Left lung (tissue), 10 donors: ENCODE measurements around the gene BHLHE23. TPM values are rescaled to one million over a fixed set of nuclear protein-coding genes. Genes with fewer than 3 reads are reported as not detected.

Source experiments
- ATAC-seq: fragments of 200-7000 bp; cut with Tn5 transposase; one replicate; pipeline ENCODE4 v1.9.1; 2020; ENCODE audit warnings: moderate library complexity
- DNase-seq, 4 donors: peaks; one replicate each; pipeline ENCODE4 v3.0.0-alpha.2; 2013 to 2020
- H3K27ac ChIP-seq, 2 donors: fragments of 200-600 bp; sonication (generic) in 1 of 2; one replicate each; pipeline versions ENCODE4 v1.5.0 to v1.8.0; 2020 to 2021
- H3K27me3 ChIP-seq, 2 donors: fragments of 200-600 bp; sonication (generic) in 1 of 2; one replicate each; pipeline versions ENCODE4 v1.5.0 to v1.8.0; 2020 to 2021
- H3K36me3 ChIP-seq, 2 donors: fragments of 200-600 bp; sonication (generic) in 1 of 2; one replicate each; pipeline versions ENCODE4 v1.5.0 to v1.8.0; 2020 to 2021
- H3K4me1 ChIP-seq, 2 donors: fragments of 200-600 bp; one replicate each; pipeline ENCODE4 v1.8.0; 2021
- H3K4me3 ChIP-seq, 2 donors: fragments of 200-600 bp; sonication (generic) in 1 of 2; one replicate each; pipeline versions ENCODE4 v1.5.0 to v1.8.0; 2020 to 2021; ENCODE audit warnings: mild to moderate bottlenecking in 1 of 2
- H3K9me3 ChIP-seq, 2 donors: fragments of 200-600 bp; sonication (generic) in 1 of 2; one replicate each; pipeline versions ENCODE4 v1.5.0 to v1.8.0; 2020 to 2021
- intact Hi-C, 2 donors: fragments of 100-400 bp; cut with DNase I; formaldehyde crosslinking; loops; one replicate each; pipeline versions ENCODE4 v1.11.2 to v1.14.2; 2022
- polyA plus RNA-seq, 6 donors: library from polyadenylated mRNA; unstranded; fragments of 120-200 nt; gene quantifications; one replicate each; pipeline ENCODE4 v1.2.1, GENCODE V29; 2013; ENCODE audit not compliant: insufficient read length in 6 of 6
- total RNA-seq, 2 donors: library from RNA; stranded (reverse); fragmentation: NEBNext Ultra II Directional; extraction: Animal tissue kit (Norgen Biotek cat#: 25700); gene quantifications; one replicate each; pipeline ENCODE4 v1.2.1, GENCODE V29; 2021
- TF ChIP-seq, protein P1 (sequence below), 2 donors: fragments of 200-600 bp; sonication (generic) in 1 of 2; IDR thresholded peaks; one replicate each; pipeline versions ENCODE4 v1.5.0 to v1.8.0; 2021; ENCODE audit warnings: antibody characterized with exemption in 2 of 2
- donor health status: DM: no; HTN: yes; CAD: no.
- donor health status: DM: no; HTN: no; CAD: no.

The BHLHE23 gene
- total and polyA plus RNA-seq, 8 donors: not detected

GRCh38 chr20:63050406-63050805 lies 43.6 kb upstream of the BHLHE23 start:
- H3K4me1 ChIP-seq: no peaks in the 10 kb centered on the region
- intact Hi-C loops: loop anchor here (10.0 kb wide), 2 partner anchors 64 to 134 kb away; no protein-coding TSS in a partner anchor

DNA sequence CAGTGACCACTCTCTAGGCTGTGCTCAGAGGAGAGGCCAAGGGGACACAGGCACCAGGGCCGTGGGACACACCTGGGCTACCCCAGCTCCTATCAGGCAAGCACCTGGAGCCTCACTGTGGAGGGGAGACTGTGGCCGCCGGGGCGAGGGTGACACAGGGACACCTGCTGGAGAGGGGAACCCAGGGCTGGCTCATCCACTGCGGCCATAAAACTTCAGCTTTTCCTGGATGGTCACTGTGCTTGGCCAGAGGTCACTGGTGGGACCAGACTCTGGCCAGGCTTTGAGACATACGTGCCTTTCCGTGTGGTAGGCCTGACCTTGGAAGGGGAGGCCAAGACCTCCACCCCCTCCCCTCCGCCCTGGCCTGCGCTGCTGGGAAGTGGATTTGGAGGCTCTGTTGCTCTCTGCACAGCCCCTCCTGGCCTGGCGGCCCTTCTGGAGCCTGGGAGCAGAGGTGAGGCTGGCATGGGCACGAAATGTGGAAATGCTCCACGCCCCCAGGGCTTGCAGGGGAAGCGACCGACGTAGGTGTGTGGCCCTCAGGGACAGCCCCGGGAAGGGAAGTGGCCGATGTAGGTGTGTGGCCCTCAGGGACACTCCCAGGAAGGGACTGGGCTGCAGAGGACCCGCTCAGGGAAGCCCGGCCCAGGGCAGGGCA lies 42.9 kb upstream of the BHLHE23 start:
- Histone ChIP-seq H3K36me3 (no peaks in the 10 kb centered on the region), H3K4me1 (no peaks in the 10 kb centered on the region), H3K9me3 (no peaks in the 10 kb centered on the region), H3K4me3 (no peak overlapping the region), H3K27me3 (peaks cover 0 to 67% of the 10 kb centered on the region in 2 donors), H3K27ac (no peak overlapping the region)
- TF ChIP-seq, protein P1, sequence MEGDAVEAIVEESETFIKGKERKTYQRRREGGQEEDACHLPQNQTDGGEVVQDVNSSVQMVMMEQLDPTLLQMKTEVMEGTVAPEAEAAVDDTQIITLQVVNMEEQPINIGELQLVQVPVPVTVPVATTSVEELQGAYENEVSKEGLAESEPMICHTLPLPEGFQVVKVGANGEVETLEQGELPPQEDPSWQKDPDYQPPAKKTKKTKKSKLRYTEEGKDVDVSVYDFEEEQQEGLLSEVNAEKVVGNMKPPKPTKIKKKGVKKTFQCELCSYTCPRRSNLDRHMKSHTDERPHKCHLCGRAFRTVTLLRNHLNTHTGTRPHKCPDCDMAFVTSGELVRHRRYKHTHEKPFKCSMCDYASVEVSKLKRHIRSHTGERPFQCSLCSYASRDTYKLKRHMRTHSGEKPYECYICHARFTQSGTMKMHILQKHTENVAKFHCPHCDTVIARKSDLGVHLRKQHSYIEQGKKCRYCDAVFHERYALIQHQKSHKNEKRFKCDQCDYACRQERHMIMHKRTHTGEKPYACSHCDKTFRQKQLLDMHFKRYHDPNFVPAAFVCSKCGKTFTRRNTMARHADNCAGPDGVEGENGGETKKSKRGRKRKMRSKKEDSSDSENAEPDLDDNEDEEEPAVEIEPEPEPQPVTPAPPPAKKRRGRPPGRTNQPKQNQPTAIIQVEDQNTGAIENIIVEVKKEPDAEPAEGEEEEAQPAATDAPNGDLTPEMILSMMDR (IDR thresholded peaks at IDR 0.05): no peak
- ATAC-seq (no peak), DNase-seq (peak in 1 of 4 donors; percentile 61)
- intact Hi-C loops: loop anchor here (10.0 kb wide), 2 partner anchors 65 to 135 kb away; no protein-coding TSS in a partner anchor

More at GRCh38 chr20:63050406-63050805, 43.6 kb upstream of the BHLHE23 start:
- ATAC-seq (no peak), DNase-seq (peak in 1 of 4 donors; percentile 44)
- peaks cover 0 to 67% of the 10 kb centered on the region in 2 donors for H3K27me3 ChIP-seq
- TF ChIP-seq, protein P1 (IDR thresholded peaks at IDR 0.05): no peak
- no peak overlapping the region for H3K4me3 ChIP-seq
- H3K36me3 ChIP-seq: no peaks in the 10 kb centered on the region
- no peaks in the 10 kb centered on the region for H3K9me3 ChIP-seq
- no peak overlapping the region for H3K27ac ChIP-seq

- intact Hi-C loops: no loop called here
- H3K4me1 ChIP-seq: no peaks in the 10 kb centered on the region
- H3K9me3 ChIP-seq: no peaks in the 10 kb centered on the region
- ATAC-seq (no peak), DNase-seq (peak in 1 of 4 donors; percentile 37)
- H3K4me3 ChIP-seq: no peak overlapping the region
- H3K36me3 ChIP-seq: no peaks in the 10 kb centered on the region
- H3K27ac ChIP-seq: no peak overlapping the region
- TF ChIP-seq, protein P1 (IDR thresholded peaks at IDR 0.05): no peak
- H3K27me3 ChIP-seq: peaks cover 0 to 68% of the 10 kb centered on the region in 2 donors
These were observed 42.4 kb upstream of the BHLHE23 start for GRCh38 chr20:63049191-63049518.

GRCh38 chr20:63048516-63049190 lies 41.9 kb upstream of the BHLHE23 start:
- Histone ChIP-seq H3K27me3 (peaks cover 0 to 68% of the 10 kb centered on the region in 2 donors), H3K4me1 (no peaks in the 10 kb centered on the region), H3K36me3 (no peaks in the 10 kb centered on the region), H3K9me3 (no peaks in the 10 kb centered on the region), H3K4me3 (no peak overlapping the region), H3K27ac (no peak overlapping the region)
- TF ChIP-seq, protein P1 (IDR thresholded peaks at IDR 0.05): no peak
- ATAC-seq (no peak), DNase-seq (peak in 1 of 4 donors; percentile 34)
- intact Hi-C loops: no loop called here

- TF ChIP-seq, protein P1 (IDR thresholded peaks at IDR 0.05): no peak
- Histone ChIP-seq H3K4me3 (no peak overlapping the region), H3K36me3 (no peaks in the 10 kb centered on the region), H3K27me3 (peaks cover 0 to 68% of the 10 kb centered on the region in 2 donors), H3K27ac (no peak overlapping the region), H3K4me1 (no peaks in the 10 kb centered on the region), H3K9me3 (no peaks in the 10 kb centered on the region)
- intact Hi-C loops: no loop called here
- ATAC-seq (no peak), DNase-seq (peak in 1 of 4 donors; percentile 51)
These were observed 41.2 kb upstream of the BHLHE23 start for GRCh38 chr20:63047946-63048345.
